Liver (tissue), 9 donors: ENCODE results near the gene DCTN3. TPM values are rescaled to one million over a fixed set of nuclear protein-coding genes. Genes with fewer than 3 reads are reported as not detected.

Experiments
- DNase-seq: peaks from one replicate; pipeline ENCODE4 v3.0.0-alpha.2; 2017; ENCODE audit warnings: low spot score
- H3K27ac ChIP-seq, 2 donors: one replicate each; pipeline ENCODE4 v1.7.0; 2013; ENCODE audit warnings: inconsistent platforms in 2 of 2, low read length in 2 of 2, control low read depth in 1 of 2, low read depth in 1 of 2, mild to moderate bottlenecking in 1 of 2
- H3K27me3 ChIP-seq, 4 donors: one replicate each; pipeline versions ENCODE4 v1.6.1 to v1.7.0; 2013; ENCODE audit warnings: low read length in 3 of 4, inconsistent platforms in 1 of 4, mild to moderate bottlenecking in 1 of 4, moderate library complexity in 1 of 4; ENCODE audit not compliant: control insufficient read depth in 4 of 4, insufficient read depth in 4 of 4
- H3K36me3 ChIP-seq, 4 donors: one replicate each; pipeline versions ENCODE4 v1.6.1 to v1.7.0; 2013; ENCODE audit warnings: low read length in 3 of 4, mild to moderate bottlenecking in 3 of 4, low read depth in 1 of 4, moderate library complexity in 1 of 4; ENCODE audit not compliant: control insufficient read depth in 4 of 4, insufficient read depth in 3 of 4
- H3K4me1 ChIP-seq, 4 donors: one replicate each; pipeline versions ENCODE4 v1.6.1 to v1.7.0; 2013; ENCODE audit warnings: low read length in 3 of 4, mild to moderate bottlenecking in 3 of 4, moderate library complexity in 1 of 4; ENCODE audit not compliant: control insufficient read depth in 4 of 4, insufficient read depth in 4 of 4
- H3K4me3 ChIP-seq, 3 donors: one replicate each; pipeline versions ENCODE4 v1.6.1 to v1.7.0; 2013; ENCODE audit warnings: low read length in 3 of 3, control low read depth in 1 of 3, low read depth in 1 of 3, mild to moderate bottlenecking in 1 of 3
- H3K9ac ChIP-seq, 2 donors: one replicate each; pipeline ENCODE4 v1.7.0; 2013; ENCODE audit warnings: low read length in 2 of 2, mild to moderate bottlenecking in 2 of 2, moderate library complexity in 2 of 2, control low read depth in 1 of 2, low read depth in 1 of 2
- H3K9me3 ChIP-seq, 4 donors: one replicate each; pipeline versions ENCODE4 v1.6.1 to v1.7.0; 2013; ENCODE audit warnings: low read length in 3 of 4; ENCODE audit not compliant: control insufficient read depth in 4 of 4
- EGR1 ChIP-seq, 2 donors: IDR thresholded peaks; 2 replicates each; pipeline ENCODE4 v1.6.1; 2016 to 2018; ENCODE audit warnings: antibody characterized with exemption in 2 of 2, low read depth in 2 of 2
- FOXA1 ChIP-seq: IDR thresholded peaks from 2 replicates; pipeline ENCODE4 v1.6.1; 2016; ENCODE audit warnings: antibody characterized with exemption
- FOXA2 ChIP-seq: IDR thresholded peaks from 2 replicates; pipeline ENCODE4 v1.6.1; 2016; ENCODE audit warnings: antibody characterized with exemption
- GABPA ChIP-seq, 2 donors: IDR thresholded peaks in 1 of 2; conservative IDR thresholded peaks in 1 of 2; 2 replicates each; pipeline ENCODE4 v1.6.1; 2016; ENCODE audit warnings: antibody characterized with exemption in 2 of 2, mild to moderate bottlenecking in 1 of 2, moderate library complexity in 1 of 2
- HNF4A ChIP-seq, 2 donors: conservative IDR thresholded peaks; 2 replicates each; pipeline ENCODE4 v1.6.1; 2016; ENCODE audit warnings: antibody characterized with exemption in 2 of 2, mild to moderate bottlenecking in 2 of 2
- HNF4G ChIP-seq: IDR thresholded peaks from 2 replicates; pipeline ENCODE4 v1.6.1; 2016; ENCODE audit warnings: antibody characterized with exemption
- JUND ChIP-seq, 2 donors: IDR thresholded peaks; 2 replicates each; pipeline ENCODE4 v1.6.1; 2016; ENCODE audit warnings: antibody characterized with exemption in 2 of 2
- NR2F2 ChIP-seq: IDR thresholded peaks from 2 replicates; pipeline ENCODE4 v1.6.1; 2016; ENCODE audit warnings: antibody characterized with exemption
- RAD21 ChIP-seq, 2 donors: IDR thresholded peaks; 2 replicates each; pipeline ENCODE4 v1.6.1; 2016; ENCODE audit warnings: antibody characterized with exemption in 2 of 2, mild to moderate bottlenecking in 2 of 2
- RXRA ChIP-seq, 2 donors: IDR thresholded peaks; 2 replicates each; pipeline ENCODE4 v1.6.1; 2017 to 2018; ENCODE audit warnings: antibody characterized with exemption in 2 of 2, mild to moderate bottlenecking in 1 of 2
- SP1 ChIP-seq: IDR thresholded peaks from 2 replicates; pipeline ENCODE4 v1.6.1; 2018; ENCODE audit warnings: antibody characterized with exemption, mild to moderate bottlenecking
- TAF1 ChIP-seq: conservative IDR thresholded peaks from 2 replicates; pipeline ENCODE4 v1.6.1; 2016; ENCODE audit warnings: antibody characterized with exemption, mild to moderate bottlenecking
- YY1 ChIP-seq: IDR thresholded peaks from 2 replicates; pipeline ENCODE4 v1.6.1; 2016; ENCODE audit warnings: antibody characterized with exemption, mild to moderate bottlenecking
- polyA plus RNA-seq, 2 donors: library from polyadenylated mRNA; stranded (reverse) in 1 of 2; unstranded in 1 of 2; fragments of 200-250 nt in 1 of 2; fragments of >200 nt in 1 of 2; fragmentation: Nextera tagmentation in 1 of 2; extraction: Ambion mirVana in 1 of 2; gene quantifications; one replicate each; pipeline versions ENCODE4 v1.2.1 to v1.2.3, GENCODE V29; 2013 to 2015
- total RNA-seq, 2 donors: library from RNA; depleted of rRNA; stranded (reverse); fragments of >200 nt; gene quantifications; one replicate each; pipeline ENCODE4 v1.2.3, GENCODE V29; 2014
- TF ChIP-seq, protein P1 (sequence below): IDR thresholded peaks from 2 replicates; pipeline ENCODE4 v1.6.1; 2016; ENCODE audit warnings: antibody characterized with exemption, mild to moderate bottlenecking
- TF ChIP-seq, protein P2 (sequence below): fragments of 150-350 bp; IDR thresholded peaks from 2 replicates; pipeline ENCODE4 v1.5.1; 2017; ENCODE audit warnings: improper control_type of control experiment, low read depth, low read length; ENCODE audit not compliant: missing input control
- TF ChIP-seq, protein P3 (sequence below): IDR thresholded peaks from 2 replicates; pipeline ENCODE4 v1.6.1; 2016; ENCODE audit warnings: antibody characterized with exemption
- TF ChIP-seq, protein P4 (sequence below): IDR thresholded peaks from 2 replicates; pipeline ENCODE4 v1.6.1; 2016; ENCODE audit warnings: antibody characterized with exemption
- TF ChIP-seq, protein P5 (sequence below): IDR thresholded peaks from 2 replicates; pipeline ENCODE4 v1.6.1; 2016; ENCODE audit warnings: antibody characterized with exemption
- donor health status: healthy.
- donor health status: healthy.
- donor health status: healthy.
- donor health status: healthy.
- donor health status: healthy.

The DCTN3 gene
- total and polyA plus RNA-seq, 4 donors: 24.9 to 51.9 (median 46.7) TPM

DNA sequence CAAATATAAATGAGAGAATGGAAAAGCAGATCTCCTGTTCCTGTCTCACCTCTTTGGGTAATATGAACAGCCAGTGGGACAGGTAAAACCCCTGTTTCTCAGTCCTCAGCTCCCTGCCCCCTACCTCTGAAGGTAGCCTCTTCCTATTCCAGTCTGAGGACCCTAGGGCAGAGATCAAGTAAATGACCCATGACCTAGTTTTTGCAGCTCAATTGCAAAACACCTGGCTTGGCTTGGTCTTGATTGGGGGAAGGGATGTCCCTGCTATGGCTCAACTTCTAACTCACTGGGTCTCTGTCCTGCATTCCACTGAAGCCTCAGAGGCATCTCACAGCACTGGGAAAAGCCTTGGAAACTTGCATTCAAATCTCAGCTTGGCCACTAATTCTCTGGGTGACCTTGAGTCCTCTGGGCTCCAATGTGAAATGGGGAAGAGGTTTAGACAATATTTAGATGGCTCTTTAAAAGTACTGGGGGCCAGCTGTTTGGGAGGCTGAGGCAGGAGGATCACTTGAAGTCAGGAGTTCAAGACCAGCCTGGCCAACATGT, 24.5 kb upstream of the DCTN3 start:
- Histone ChIP-seq H3K4me3 (no peak overlapping the region), H3K4me1 (peaks cover 20 to 67% (median 57%) of the 10 kb centered on the region in 4 donors), H3K27ac (peak overlapping the region; percentile 65 to 94), H3K9me3 (no peaks in the 10 kb centered on the region), H3K9ac (peak overlapping the region in 1 of 2 donors; percentile 30), H3K36me3 (peaks cover 0 to 15% (median 10%) of the 10 kb centered on the region in 4 donors), H3K27me3 (no peaks in the 10 kb centered on the region)
- peak; percentile 99 for TF ChIP-seq HNF4G
- peak; percentile 56 to 95 for TF ChIP-seq JUND (IDR thresholded peaks at IDR 0.05)
- TF ChIP-seq EGR1 (IDR thresholded peaks at IDR 0.05; ENCODE audit: low read depth in 2 of 2): peak in 1 of 2 donors; percentile 76
- TF ChIP-seq, protein P1, sequence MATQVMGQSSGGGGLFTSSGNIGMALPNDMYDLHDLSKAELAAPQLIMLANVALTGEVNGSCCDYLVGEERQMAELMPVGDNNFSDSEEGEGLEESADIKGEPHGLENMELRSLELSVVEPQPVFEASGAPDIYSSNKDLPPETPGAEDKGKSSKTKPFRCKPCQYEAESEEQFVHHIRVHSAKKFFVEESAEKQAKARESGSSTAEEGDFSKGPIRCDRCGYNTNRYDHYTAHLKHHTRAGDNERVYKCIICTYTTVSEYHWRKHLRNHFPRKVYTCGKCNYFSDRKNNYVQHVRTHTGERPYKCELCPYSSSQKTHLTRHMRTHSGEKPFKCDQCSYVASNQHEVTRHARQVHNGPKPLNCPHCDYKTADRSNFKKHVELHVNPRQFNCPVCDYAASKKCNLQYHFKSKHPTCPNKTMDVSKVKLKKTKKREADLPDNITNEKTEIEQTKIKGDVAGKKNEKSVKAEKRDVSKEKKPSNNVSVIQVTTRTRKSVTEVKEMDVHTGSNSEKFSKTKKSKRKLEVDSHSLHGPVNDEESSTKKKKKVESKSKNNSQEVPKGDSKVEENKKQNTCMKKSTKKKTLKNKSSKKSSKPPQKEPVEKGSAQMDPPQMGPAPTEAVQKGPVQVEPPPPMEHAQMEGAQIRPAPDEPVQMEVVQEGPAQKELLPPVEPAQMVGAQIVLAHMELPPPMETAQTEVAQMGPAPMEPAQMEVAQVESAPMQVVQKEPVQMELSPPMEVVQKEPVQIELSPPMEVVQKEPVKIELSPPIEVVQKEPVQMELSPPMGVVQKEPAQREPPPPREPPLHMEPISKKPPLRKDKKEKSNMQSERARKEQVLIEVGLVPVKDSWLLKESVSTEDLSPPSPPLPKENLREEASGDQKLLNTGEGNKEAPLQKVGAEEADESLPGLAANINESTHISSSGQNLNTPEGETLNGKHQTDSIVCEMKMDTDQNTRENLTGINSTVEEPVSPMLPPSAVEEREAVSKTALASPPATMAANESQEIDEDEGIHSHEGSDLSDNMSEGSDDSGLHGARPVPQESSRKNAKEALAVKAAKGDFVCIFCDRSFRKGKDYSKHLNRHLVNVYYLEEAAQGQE: peak; percentile 88
- peak; percentile 55 for TF ChIP-seq YY1
- TF ChIP-seq SP1: peak; percentile 100
- peak; percentile 20 for TF ChIP-seq FOXA1
- no peak for TF ChIP-seq TAF1
- TF ChIP-seq, protein P2, sequence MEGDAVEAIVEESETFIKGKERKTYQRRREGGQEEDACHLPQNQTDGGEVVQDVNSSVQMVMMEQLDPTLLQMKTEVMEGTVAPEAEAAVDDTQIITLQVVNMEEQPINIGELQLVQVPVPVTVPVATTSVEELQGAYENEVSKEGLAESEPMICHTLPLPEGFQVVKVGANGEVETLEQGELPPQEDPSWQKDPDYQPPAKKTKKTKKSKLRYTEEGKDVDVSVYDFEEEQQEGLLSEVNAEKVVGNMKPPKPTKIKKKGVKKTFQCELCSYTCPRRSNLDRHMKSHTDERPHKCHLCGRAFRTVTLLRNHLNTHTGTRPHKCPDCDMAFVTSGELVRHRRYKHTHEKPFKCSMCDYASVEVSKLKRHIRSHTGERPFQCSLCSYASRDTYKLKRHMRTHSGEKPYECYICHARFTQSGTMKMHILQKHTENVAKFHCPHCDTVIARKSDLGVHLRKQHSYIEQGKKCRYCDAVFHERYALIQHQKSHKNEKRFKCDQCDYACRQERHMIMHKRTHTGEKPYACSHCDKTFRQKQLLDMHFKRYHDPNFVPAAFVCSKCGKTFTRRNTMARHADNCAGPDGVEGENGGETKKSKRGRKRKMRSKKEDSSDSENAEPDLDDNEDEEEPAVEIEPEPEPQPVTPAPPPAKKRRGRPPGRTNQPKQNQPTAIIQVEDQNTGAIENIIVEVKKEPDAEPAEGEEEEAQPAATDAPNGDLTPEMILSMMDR: no peak
- TF ChIP-seq, protein P3, sequence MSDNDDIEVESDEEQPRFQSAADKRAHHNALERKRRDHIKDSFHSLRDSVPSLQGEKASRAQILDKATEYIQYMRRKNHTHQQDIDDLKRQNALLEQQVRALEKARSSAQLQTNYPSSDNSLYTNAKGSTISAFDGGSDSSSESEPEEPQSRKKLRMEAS: peak; percentile 74
- TF ChIP-seq, protein P4, sequence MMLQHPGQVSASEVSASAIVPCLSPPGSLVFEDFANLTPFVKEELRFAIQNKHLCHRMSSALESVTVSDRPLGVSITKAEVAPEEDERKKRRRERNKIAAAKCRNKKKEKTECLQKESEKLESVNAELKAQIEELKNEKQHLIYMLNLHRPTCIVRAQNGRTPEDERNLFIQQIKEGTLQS: no peak
- peak; percentile 88 for TF ChIP-seq NR2F2
- TF ChIP-seq GABPA (IDR thresholded peaks at IDR 0.05 in 1 of 2, conservative IDR thresholded peaks at IDR 0.05 in 1 of 2): peak in 1 of 2 donors; percentile 62
- TF ChIP-seq, protein P5, sequence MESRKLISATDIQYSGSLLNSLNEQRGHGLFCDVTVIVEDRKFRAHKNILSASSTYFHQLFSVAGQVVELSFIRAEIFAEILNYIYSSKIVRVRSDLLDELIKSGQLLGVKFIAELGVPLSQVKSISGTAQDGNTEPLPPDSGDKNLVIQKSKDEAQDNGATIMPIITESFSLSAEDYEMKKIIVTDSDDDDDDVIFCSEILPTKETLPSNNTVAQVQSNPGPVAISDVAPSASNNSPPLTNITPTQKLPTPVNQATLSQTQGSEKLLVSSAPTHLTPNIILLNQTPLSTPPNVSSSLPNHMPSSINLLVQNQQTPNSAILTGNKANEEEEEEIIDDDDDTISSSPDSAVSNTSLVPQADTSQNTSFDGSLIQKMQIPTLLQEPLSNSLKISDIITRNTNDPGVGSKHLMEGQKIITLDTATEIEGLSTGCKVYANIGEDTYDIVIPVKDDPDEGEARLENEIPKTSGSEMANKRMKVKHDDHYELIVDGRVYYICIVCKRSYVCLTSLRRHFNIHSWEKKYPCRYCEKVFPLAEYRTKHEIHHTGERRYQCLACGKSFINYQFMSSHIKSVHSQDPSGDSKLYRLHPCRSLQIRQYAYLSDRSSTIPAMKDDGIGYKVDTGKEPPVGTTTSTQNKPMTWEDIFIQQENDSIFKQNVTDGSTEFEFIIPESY: peak; percentile 67
- peak; percentile 31 to 33 for TF ChIP-seq RAD21 (IDR thresholded peaks at IDR 0.05)
- TF ChIP-seq FOXA2: peak; percentile 58
- peak; percentile 100 for TF ChIP-seq HNF4A (conservative IDR thresholded peaks at IDR 0.05)
- peak; percentile 99 for TF ChIP-seq RXRA (IDR thresholded peaks at IDR 0.05)
- DNase-seq: no peak
